22Rv1 (cell line): Measurements from ENCODE around the gene CNTN2.

Experiments
- H3K27ac ChIP-seq: fragments of 450-650 bp; 2 replicates; pipeline ENCODE4 v1.5.1; 2017
- CTCF ChIP-seq: fragments of 450-650 bp; IDR thresholded peaks from 2 replicates; pipeline ENCODE4 v1.5.1; 2017; ENCODE audit warnings: mild to moderate bottlenecking
- ZFX ChIP-seq: fragments of 450-650 bp; IDR thresholded peaks from 2 replicates; pipeline ENCODE4 v1.6.1; 2017; ENCODE audit warnings: antibody characterized with exemption, borderline replicate concordance

CNTN2 gene

GRCh38 chr1:205056188-205056611 is 13.2 kb downstream of the CNTN2 start:
- TF ChIP-seq CTCF (no peak), ZFX (no peak)
- no peak overlapping the region for H3K27ac ChIP-seq

GRCh38 chr1:205056956-205057568 is 14.1 kb downstream of the CNTN2 start:
- no peak overlapping the region for H3K27ac ChIP-seq
- TF ChIP-seq CTCF (no peak), ZFX (no peak)

- TF ChIP-seq ZFX, result no peak
- no peak for TF ChIP-seq CTCF
- no peak overlapping the region for H3K27ac ChIP-seq
Observed at GRCh38 chr1:205057808-205058575, 15.0 kb downstream of the CNTN2 start.

GRCh38 chr1:205058853-205059252 is 15.8 kb downstream of the CNTN2 start:
- TF ChIP-seq CTCF, result no peak
- no peak for TF ChIP-seq ZFX
- H3K27ac ChIP-seq, result no peak overlapping the region

GRCh38 chr1:205059660-205060059 is 16.6 kb downstream of the CNTN2 start:
- H3K27ac ChIP-seq, result no peak overlapping the region
- TF ChIP-seq ZFX, result no peak
- TF ChIP-seq CTCF, result no peak

- no peak overlapping the region for H3K27ac ChIP-seq
- TF ChIP-seq ZFX, result no peak
- TF ChIP-seq CTCF, result no peak
Observed at GRCh38 chr1:205060746-205061145, 17.7 kb downstream of the CNTN2 start.

- H3K27ac ChIP-seq, result no peak overlapping the region
- TF ChIP-seq CTCF (no peak), ZFX (no peak)
Observed at GRCh38 chr1:205061227-205061626, 18.2 kb downstream of the CNTN2 start.
